Thoracic aorta (tissue), 2 donors: Measurements from ENCODE around the gene KLF13. TPM values are rescaled to one million over a fixed set of nuclear protein-coding genes. Genes with fewer than 3 reads are reported as not detected.
A peak's percentile ranks its signal among the peaks of the same experiment; 100 is the strongest.
"Not testable (repeated sequence)": the region's sequence is repeated elsewhere in the genome, so short reads cannot be mapped to it uniquely, and the experiment has no call there.

ENCODE experiments used
- ATAC-seq: fragments of 150-250 bp; one replicate; pipeline ENCODE4 v1.8.0; 2017; ENCODE audit warnings: low read depth; ENCODE audit not compliant: insufficient number of reproducible peaks, low FRiP score
- DNase-seq: peaks from one replicate; pipeline ENCODE4 v3.0.0-alpha.2; 2020; ENCODE audit warnings: low spot score
- H3K27ac ChIP-seq, 2 donors: fragments of 200-600 bp; sonication (generic); 1 replicate in 1 of 2; 2 replicates in 1 of 2; pipeline ENCODE4 v1.5.1; 2016; ENCODE audit warnings: mild to moderate bottlenecking in 2 of 2, moderate library complexity in 2 of 2
- H3K27me3 ChIP-seq: fragments of 200-600 bp; sonication (generic); replicated peaks from 2 replicates; pipeline ENCODE4 v1.6.0; 2016; ENCODE audit warnings: mild to moderate bottlenecking; ENCODE audit not compliant: insufficient read depth
- H3K36me3 ChIP-seq: fragments of 200-600 bp; sonication (generic); one replicate; pipeline ENCODE4 v1.5.1; 2016
- H3K4me1 ChIP-seq, 2 donors: fragments of 200-600 bp; sonication (generic); 1 replicate in 1 of 2; 2 replicates in 1 of 2; pipeline versions ENCODE4 v1.5.1 to v1.6.0; 2016; ENCODE audit warnings: low read depth in 2 of 2, mild to moderate bottlenecking in 1 of 2; ENCODE audit not compliant: control insufficient read depth in 1 of 2
- H3K4me3 ChIP-seq: fragments of 200-600 bp; sonication (generic); 2 replicates; pipeline ENCODE4 v1.5.1; 2016; ENCODE audit warnings: mild to moderate bottlenecking
- H3K9me3 ChIP-seq: fragments of 200-600 bp; sonication (generic); 2 replicates; pipeline ENCODE4 v1.5.1; 2016
- total RNA-seq, 2 donors: library from RNA; depleted of rRNA; stranded (reverse); fragments of >200 nt; gene quantifications; one replicate each; pipeline versions ENCODE4 v1.1.0 to v1.2.3, GENCODE V29; 2016
- TF ChIP-seq, protein P1 (sequence below): fragments of 200-600 bp; sonication (generic); IDR thresholded peaks from one replicate; pipeline ENCODE4 v1.5.1; 2019; ENCODE audit warnings: antibody characterized with exemption

Gene KLF13
- total RNA-seq, 2 donors from 2014 or later: 59.5 to 76.5 TPM

DNA sequence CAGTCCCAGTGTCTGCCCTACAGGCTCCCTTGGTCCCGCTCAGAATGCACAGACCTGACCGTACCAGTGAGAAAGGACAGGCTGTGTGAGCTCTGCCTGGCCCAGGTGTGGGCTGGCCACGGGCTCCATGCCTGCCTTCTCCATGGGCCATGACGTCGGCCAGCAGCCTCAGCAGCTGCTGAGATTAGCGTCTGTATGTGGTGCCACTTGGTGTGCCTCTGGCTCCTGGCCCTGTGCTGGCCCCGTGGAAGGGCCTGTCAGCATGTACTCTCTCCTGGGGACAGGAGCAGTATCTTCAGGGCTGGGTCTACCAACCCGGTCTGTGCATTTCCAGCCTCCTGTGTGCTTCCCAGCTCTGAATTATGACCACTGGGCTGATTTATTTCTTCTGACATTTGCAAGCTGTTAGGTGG, 25.7 kb downstream of the KLF13 start:
- TF ChIP-seq, protein P1, sequence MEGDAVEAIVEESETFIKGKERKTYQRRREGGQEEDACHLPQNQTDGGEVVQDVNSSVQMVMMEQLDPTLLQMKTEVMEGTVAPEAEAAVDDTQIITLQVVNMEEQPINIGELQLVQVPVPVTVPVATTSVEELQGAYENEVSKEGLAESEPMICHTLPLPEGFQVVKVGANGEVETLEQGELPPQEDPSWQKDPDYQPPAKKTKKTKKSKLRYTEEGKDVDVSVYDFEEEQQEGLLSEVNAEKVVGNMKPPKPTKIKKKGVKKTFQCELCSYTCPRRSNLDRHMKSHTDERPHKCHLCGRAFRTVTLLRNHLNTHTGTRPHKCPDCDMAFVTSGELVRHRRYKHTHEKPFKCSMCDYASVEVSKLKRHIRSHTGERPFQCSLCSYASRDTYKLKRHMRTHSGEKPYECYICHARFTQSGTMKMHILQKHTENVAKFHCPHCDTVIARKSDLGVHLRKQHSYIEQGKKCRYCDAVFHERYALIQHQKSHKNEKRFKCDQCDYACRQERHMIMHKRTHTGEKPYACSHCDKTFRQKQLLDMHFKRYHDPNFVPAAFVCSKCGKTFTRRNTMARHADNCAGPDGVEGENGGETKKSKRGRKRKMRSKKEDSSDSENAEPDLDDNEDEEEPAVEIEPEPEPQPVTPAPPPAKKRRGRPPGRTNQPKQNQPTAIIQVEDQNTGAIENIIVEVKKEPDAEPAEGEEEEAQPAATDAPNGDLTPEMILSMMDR: no peak
- Histone ChIP-seq H3K27me3 (no peaks in the 10 kb centered on the region), H3K4me3 (no peak overlapping the region), H3K9me3 (no peaks in the 10 kb centered on the region), H3K4me1 (peaks cover 52 to 99% of the 10 kb centered on the region in 2 donors), H3K36me3 (peaks cover 2% of the 10 kb centered on the region), H3K27ac (peak overlapping the region; percentile 81 to 93)
- no peak for DNase-seq
- no peak for ATAC-seq

DNA sequence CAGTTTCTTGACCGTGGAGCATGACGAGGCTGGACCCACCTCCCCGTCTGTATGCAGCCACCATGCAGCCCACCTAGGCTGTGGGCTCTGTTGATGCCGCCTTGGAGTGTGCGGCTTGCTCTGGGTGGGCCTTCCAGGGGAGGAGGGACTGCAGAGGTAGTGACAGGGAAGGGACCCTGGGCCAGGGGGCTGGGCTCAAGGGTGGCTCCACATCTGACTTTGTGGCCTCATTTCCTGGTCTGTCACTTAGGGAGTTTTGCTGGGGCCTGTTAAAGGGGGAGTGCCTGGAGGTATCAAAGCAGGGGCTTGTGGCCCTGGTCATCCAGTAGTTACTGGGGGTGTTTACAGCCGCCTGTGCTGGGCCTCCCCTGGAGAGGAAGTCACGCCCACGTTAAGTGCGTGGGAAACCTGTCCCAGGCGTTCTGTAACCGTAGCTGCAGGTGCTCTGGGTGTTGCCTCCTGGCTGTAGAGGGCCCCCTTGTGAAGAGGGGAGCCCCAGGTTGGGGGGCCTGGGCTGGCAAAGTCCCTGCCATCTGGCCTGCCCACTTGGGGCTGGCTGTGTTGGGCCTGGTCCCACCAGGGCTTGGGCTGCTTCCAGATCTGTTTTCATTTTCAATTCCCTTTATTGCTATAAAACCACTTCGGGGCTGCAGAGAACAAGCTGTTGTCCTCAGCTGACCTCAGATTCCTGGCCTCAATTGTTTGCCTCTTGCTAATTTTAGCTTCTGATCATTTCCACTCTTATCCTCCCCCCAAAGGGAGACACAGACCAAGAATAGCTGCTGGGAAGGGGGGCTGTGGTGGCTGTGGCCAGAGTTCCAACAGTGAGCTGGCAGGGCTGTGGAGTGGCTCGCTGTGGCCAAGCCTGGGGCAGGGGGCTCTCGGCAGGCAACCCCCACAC, 26.5 kb downstream of the KLF13 start:
- H3K9me3 ChIP-seq: no peaks in the 10 kb centered on the region
- peak overlapping the region; percentile 49 for H3K4me3 ChIP-seq
- H3K4me1 ChIP-seq: peaks cover 54 to 99% of the 10 kb centered on the region in 2 donors

DNA sequence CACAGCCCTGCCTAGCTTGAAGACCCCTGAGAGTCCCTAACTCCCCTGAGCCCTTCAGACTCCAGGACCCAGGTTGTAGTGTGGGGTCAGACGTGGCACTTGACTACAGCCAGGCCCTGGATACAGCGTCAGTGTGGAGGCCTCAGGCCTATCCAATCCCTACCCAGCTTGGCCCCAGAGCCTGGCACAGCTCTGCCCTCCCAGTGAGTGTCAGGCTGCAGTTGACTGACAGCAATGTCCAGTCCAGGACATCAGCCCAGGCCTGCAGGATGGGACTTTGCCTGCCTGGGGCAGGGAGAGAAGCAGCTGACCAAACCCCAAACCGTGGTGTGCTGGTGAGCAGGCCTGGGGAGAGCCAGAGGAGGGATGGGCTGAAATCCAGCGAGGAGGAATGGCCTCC, 27.3 kb downstream of the KLF13 start:
- Histone ChIP-seq H3K4me1 (peaks cover 54 to 100% of the 10 kb centered on the region in 2 donors), H3K27ac (peak overlapping the region; percentile 81 to 93), H3K27me3 (no peaks in the 10 kb centered on the region), H3K4me3 (peak overlapping the region; percentile 49), H3K36me3 (peaks cover 2% of the 10 kb centered on the region), H3K9me3 (no peaks in the 10 kb centered on the region)
- DNase-seq (no peak), ATAC-seq (peak; percentile 11)
- TF ChIP-seq, protein P1: no peak

More for the DNA sequence above, 26.5 kb downstream of the KLF13 start:
- peaks cover 2% of the 10 kb centered on the region for H3K36me3 ChIP-seq
- ATAC-seq (peak; percentile 90), DNase-seq (peak; percentile 45)
- TF ChIP-seq, protein P1: no peak
- no peaks in the 10 kb centered on the region for H3K27me3 ChIP-seq
- H3K27ac ChIP-seq: peak overlapping the region; percentile 81 to 93

DNA sequence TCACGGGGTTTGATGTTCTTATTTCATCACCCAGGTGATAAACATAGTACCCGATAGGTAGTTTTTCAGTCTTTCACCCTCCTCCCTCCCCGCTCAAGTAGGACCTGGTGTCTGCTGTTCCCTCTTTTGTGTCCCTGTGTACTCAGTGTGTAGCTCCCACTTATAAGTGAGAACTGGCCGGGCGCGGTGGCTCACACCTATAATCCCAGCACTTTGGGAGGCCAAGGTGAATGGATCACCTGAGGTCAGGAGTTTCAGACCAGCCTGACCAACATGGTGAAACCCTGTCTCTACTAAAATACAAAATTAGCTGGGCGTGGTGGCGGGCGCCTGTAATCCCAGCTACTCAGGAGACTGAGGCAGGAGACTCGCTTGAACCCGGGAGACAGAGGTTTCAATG, 29.5 kb downstream of the KLF13 start:
- DNase-seq, H3K4me3 ChIP-seq, ATAC-seq, H3K27me3 ChIP-seq, H3K36me3 ChIP-seq, H3K9me3 ChIP-seq: not testable (repeated sequence)
- Histone ChIP-seq H3K27ac (peak overlapping the region in 1 of 2 donors; percentile 18), H3K4me1 (peaks cover 53 to 98% of the 10 kb centered on the region in 2 donors)

DNA sequence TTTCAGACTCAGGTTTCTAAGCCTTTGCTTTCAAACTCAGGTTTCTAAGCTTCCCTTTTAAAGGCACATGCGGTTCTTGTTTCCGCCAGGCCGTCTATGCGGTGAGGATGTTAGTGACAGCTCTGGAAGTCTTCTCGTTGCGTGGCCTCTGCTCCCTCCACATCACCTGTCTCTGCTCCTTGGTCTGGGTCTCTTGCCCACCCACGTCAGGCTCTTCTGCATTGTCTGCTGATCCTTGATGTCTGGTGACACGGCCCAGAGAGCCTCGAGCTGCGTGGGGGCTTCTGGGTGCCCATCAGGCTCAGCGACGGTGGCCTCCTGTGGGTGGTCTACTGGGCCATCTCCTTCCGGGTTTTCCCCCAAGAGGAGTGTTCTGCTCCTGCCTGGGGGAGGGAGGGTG, 30.5 kb downstream of the KLF13 start:
- no peaks in the 10 kb centered on the region for H3K9me3 ChIP-seq
- H3K27ac ChIP-seq: peak overlapping the region in 1 of 2 donors; percentile 18
- no peak overlapping the region for H3K4me3 ChIP-seq
- TF ChIP-seq, protein P1: no peak
- H3K27me3 ChIP-seq: no peaks in the 10 kb centered on the region
- DNase-seq (no peak), ATAC-seq (no peak)
- H3K4me1 ChIP-seq: peaks cover 57 to 98% of the 10 kb centered on the region in 2 donors
- peaks cover 2% of the 10 kb centered on the region for H3K36me3 ChIP-seq
